Small intestine (tissue), 16 donors: ENCODE results near the gene OVCH1. TPM values are rescaled to one million over a fixed set of nuclear protein-coding genes. Genes with fewer than 3 reads are reported as not detected.
A peak's percentile ranks its signal among the peaks of the same experiment; 100 is the strongest.

ENCODE experiments used
- DNase-seq, 2 donors: peaks; one replicate each; pipeline versions ENCODE4 v3.0.0 to v3.0.0-alpha.2; 2013
- FAIRE-seq: peaks from 2 replicates; lab custom pipeline; 2012; peaks lifted over from hg19 to GRCh38; lab: Jason Lieb, UNC
- H3K27ac ChIP-seq, 3 donors: one replicate each; pipeline ENCODE4 v1.5.1; 2013; ENCODE audit warnings: low read length in 2 of 3, mild to moderate bottlenecking in 2 of 3, control low read depth in 1 of 3, inconsistent platforms in 1 of 3, low read depth in 1 of 3, moderate library complexity in 1 of 3
- H3K27me3 ChIP-seq, 3 donors: one replicate each; pipeline ENCODE4 v1.6.1; 2013; ENCODE audit warnings: low read length in 3 of 3, inconsistent platforms in 1 of 3; ENCODE audit not compliant: control insufficient read depth in 3 of 3, insufficient read depth in 3 of 3
- H3K36me3 ChIP-seq, 3 donors: one replicate each; pipeline ENCODE4 v1.6.1; 2013; ENCODE audit warnings: low read length in 3 of 3, inconsistent platforms in 1 of 3, low read depth in 1 of 3, mild to moderate bottlenecking in 1 of 3, moderate library complexity in 1 of 3; ENCODE audit not compliant: control insufficient read depth in 3 of 3, insufficient read depth in 2 of 3
- H3K4me1 ChIP-seq, 3 donors: one replicate each; pipeline ENCODE4 v1.6.1; 2013; ENCODE audit warnings: low read length in 2 of 3, inconsistent platforms in 1 of 3, low read depth in 1 of 3, mild to moderate bottlenecking in 1 of 3, moderate library complexity in 1 of 3; ENCODE audit not compliant: control insufficient read depth in 3 of 3, insufficient read depth in 2 of 3
- H3K4me3 ChIP-seq, 3 donors: one replicate each; pipeline ENCODE4 v1.5.1; 2013; ENCODE audit warnings: low read length in 3 of 3, control low read depth in 1 of 3, inconsistent platforms in 1 of 3, low read depth in 1 of 3, mild to moderate bottlenecking in 1 of 3, moderate library complexity in 1 of 3
- H3K9me3 ChIP-seq, 2 donors: one replicate each; pipeline ENCODE4 v1.6.1; 2013; ENCODE audit warnings: low read depth in 1 of 2, low read length in 1 of 2; ENCODE audit not compliant: control insufficient read depth in 2 of 2, insufficient read depth in 1 of 2
- WGBS, 3 donors: extraction: QIAGEN DNeasy Blood & Tissue Kit; methylation state at CpG; one replicate each; pipeline ENCODE4 v1.1.7; 2013; 5-methylcytosine and 5-hydroxymethylcytosine counted together
- long read RNA-seq, 10 donors: transcript quantifications; one replicate each; lab custom pipeline, GENCODE V29; 2026
- polyA plus RNA-seq, 4 donors: library from polyadenylated mRNA; stranded (reverse) in 3 of 4; unstranded in 1 of 4; fragments of 200-250 nt in 3 of 4; fragments of 120-200 nt in 1 of 4; gene quantifications; one replicate each; pipeline versions ENCODE4 v1.2.1 to v1.2.3, GENCODE V29; 2013
- donor health status: healthy with polysubstance abuse.
- donor health status: control.
- donor health status: control.
- donor health status: Bipolar disorder and iron deficiency.
- donor health status: healthy.

OVCH1 gene
- polyA plus RNA-seq = under 1 TPM in 2 of 4 donors, not detected in 2; 0.01 to 0.24 TPM
- long read RNA-seq, donor 1 = 0 reads
- long read RNA-seq, donor 2 = 0 reads
- long read RNA-seq, donor 3 = 0 reads
- long read RNA-seq, donor 4 = 0 reads
- long read RNA-seq, donor 5 = 0 reads
- long read RNA-seq, donor 6 = 0 reads
- long read RNA-seq, donor 7 = 0 reads
- long read RNA-seq, donor 8 = 0 reads
- long read RNA-seq, donor 9 = 0 reads
- long read RNA-seq, donor 10 = 0 reads

DNA sequence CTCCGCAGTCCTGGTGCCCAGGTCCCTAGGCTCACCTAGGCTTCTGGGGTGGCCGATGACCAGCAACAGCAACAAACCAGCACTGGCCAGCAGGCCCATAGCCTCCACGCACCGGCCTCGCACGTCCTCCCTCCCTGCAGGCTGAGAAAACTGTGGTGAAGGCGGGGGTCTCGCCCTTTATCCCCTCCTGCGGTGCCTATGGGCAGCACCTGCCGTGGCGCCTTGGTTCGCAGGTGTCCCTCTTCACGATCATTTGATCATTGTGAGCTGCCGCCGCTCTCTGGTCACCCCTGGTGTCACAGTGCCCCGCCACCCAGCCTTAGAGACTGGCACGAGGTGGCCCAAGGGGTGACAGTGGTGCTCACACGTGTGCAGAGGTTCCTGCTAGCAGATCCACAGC is at the start of gene OVCH1:
TSS of gene OVCH1 (minus strand) at position 99 of the 400 bp plus-strand sequence. CDS start at position 99, 0 bp downstream.
- DNase-seq = no peak
- WGBS, 3 donors = 92 to 96% (median 95%) methylated on average over 18 of the region's 18 CpGs
- Histone ChIP-seq H3K9me3 (no peaks in the 10 kb centered on the region), H3K27ac (no peak within 1 kb of the TSS), H3K36me3 (no peaks in the 10 kb centered on the region), H3K27me3 (peaks cover 0 to 2% (median 0%) of the 10 kb centered on the region in 3 donors), H3K4me1 (no peaks in the 10 kb centered on the region), H3K4me3 (no peak within 1 kb of the TSS)
- FAIRE-seq = no peak

GRCh38 chr12:29547151-29547632 is 49.7 kb upstream of the OVCH1 start:
- no peak for FAIRE-seq
- H3K36me3 ChIP-seq = no peaks in the 10 kb centered on the region
- no peaks in the 10 kb centered on the region for H3K9me3 ChIP-seq
- DNase-seq = no peak
- H3K27ac ChIP-seq = no peak overlapping the region
- no peak overlapping the region for H3K4me3 ChIP-seq
- no peaks in the 10 kb centered on the region for H3K27me3 ChIP-seq
- H3K4me1 ChIP-seq = no peaks in the 10 kb centered on the region
- WGBS, 3 donors = 42 to 59% (median 44%) methylated on average over 4 of the region's 4 CpGs

DNA sequence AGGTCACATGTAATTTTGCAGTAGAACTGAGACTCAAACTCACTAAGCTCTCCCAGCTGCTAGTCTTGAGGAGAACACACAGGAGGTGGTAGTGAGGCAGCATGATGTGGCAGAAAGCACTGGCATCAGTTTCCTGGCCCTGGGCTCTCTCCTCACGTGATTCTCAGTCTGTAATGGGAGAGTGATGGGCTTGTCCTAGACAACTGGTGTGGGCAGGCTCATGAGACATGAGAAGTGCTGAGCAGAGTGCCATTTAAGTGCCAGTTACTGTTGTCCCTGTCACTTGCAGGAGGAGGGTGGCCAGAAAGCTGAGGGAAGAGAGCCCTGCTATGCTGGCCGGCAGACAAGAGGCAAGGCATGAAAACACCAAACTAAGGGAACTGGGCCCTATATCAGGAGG is 48.5 kb upstream of the OVCH1 start:
- DNase-seq = no peak
- 70 to 93% (median 78%) methylated on average over 2 of the region's 2 CpGs for WGBS, 3 donors
- FAIRE-seq = no peak
- Histone ChIP-seq H3K36me3 (no peaks in the 10 kb centered on the region), H3K4me3 (no peak overlapping the region), H3K27me3 (no peaks in the 10 kb centered on the region), H3K4me1 (no peaks in the 10 kb centered on the region), H3K9me3 (no peaks in the 10 kb centered on the region), H3K27ac (peak overlapping the region in 1 of 3 donors; percentile 50)

- 85 to 87% (median 85%) methylated on average over 4 of the region's 4 CpGs for WGBS, 3 donors
- H3K36me3 ChIP-seq = no peaks in the 10 kb centered on the region
- no peak overlapping the region for H3K27ac ChIP-seq
- no peak for DNase-seq
- no peak for FAIRE-seq
- H3K4me1 ChIP-seq = no peaks in the 10 kb centered on the region
- no peaks in the 10 kb centered on the region for H3K9me3 ChIP-seq
- H3K4me3 ChIP-seq = no peak overlapping the region
- H3K27me3 ChIP-seq = no peaks in the 10 kb centered on the region
These were observed 47.6 kb upstream of the OVCH1 start for GRCh38 chr12:29545102-29545467.

DNA sequence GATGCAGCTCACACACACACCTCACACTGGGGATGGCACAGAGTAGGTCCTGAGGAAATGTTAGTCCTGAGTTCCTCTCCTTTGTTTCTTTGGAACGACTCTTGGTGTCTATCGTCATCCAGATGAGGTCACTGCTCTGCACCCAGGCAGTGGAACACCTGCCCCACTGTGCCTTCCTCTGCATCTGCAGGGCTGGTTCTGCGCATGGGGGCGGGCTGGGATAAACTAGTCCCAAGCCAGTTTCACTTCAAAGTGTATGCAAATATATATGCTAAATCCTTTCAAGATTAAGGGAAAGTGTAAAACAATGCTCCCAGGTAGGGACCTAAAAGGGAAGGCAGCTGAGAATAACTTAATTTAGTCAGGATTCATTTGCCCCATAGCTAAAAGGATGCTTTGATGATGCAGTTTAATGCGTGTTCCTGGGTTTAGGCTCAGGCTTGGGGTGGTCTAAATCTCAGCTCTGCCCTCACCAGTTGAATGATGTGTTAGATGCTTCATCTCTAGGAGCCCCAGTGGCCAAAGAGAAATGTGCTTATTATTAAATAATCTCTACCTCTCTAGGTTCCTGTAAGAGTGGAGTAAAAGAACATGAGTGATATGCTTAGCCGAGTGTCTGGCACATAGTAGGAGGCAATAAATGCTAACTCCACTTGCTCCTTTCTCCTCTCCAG is 47.1 kb upstream of the OVCH1 start:
- no peak for DNase-seq
- Histone ChIP-seq H3K36me3 (no peaks in the 10 kb centered on the region), H3K4me1 (no peaks in the 10 kb centered on the region), H3K27ac (no peak overlapping the region), H3K9me3 (no peaks in the 10 kb centered on the region), H3K4me3 (no peak overlapping the region), H3K27me3 (no peaks in the 10 kb centered on the region)
- 74 to 78% (median 75%) methylated on average over 6 of the region's 6 CpGs for WGBS, 3 donors
- FAIRE-seq = no peak

- Histone ChIP-seq H3K9me3 (no peaks in the 10 kb centered on the region), H3K36me3 (no peaks in the 10 kb centered on the region), H3K27ac (peak overlapping the region in 1 of 3 donors; percentile 64), H3K4me3 (no peak overlapping the region), H3K27me3 (no peaks in the 10 kb centered on the region), H3K4me1 (no peaks in the 10 kb centered on the region)
- DNase-seq = no peak
- 59 to 72% (median 71%) methylated on average over 4 of the region's 4 CpGs for WGBS, 3 donors
- FAIRE-seq = no peak
These were observed 45.5 kb upstream of the OVCH1 start for GRCh38 chr12:29543036-29543435.

- Histone ChIP-seq H3K36me3 (no peaks in the 10 kb centered on the region), H3K27me3 (no peaks in the 10 kb centered on the region), H3K9me3 (no peaks in the 10 kb centered on the region), H3K4me1 (no peaks in the 10 kb centered on the region), H3K27ac (no peak overlapping the region), H3K4me3 (no peak overlapping the region)
- WGBS, 3 donors = 67 to 76% (median 73%) methylated on average over 2 of the region's 2 CpGs
- DNase-seq (no peak), FAIRE-seq (no peak)
These were observed 39.8 kb upstream of the OVCH1 start for GRCh38 chr12:29537298-29537697.

DNA sequence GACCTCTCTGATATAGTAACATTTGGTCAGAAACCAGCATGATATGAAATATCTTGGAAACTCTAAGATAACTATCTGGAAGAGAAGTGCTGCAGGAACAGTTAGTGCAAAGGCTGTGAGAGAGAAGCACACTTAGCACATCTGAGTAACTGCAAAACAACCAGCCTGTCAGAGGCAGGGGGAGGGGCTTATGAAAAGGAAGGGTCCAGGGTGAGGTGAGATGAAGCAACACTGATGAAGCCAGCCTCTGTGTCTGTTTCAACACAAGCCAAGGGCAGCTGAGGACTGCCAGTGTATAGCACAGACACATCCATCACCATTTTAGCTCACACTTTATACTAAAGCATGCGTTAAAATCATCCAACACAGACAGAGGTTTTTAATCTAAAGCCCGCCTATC is 37.4 kb upstream of the OVCH1 start:
- Histone ChIP-seq H3K4me3 (no peak overlapping the region), H3K4me1 (no peaks in the 10 kb centered on the region), H3K36me3 (no peaks in the 10 kb centered on the region), H3K9me3 (peaks cover 0 to 2% of the 10 kb centered on the region in 2 donors), H3K27me3 (no peaks in the 10 kb centered on the region), H3K27ac (no peak overlapping the region)
- WGBS, 3 donors = 84 to 87% (median 86%) methylated on average over 2 of the region's 2 CpGs
- DNase-seq (no peak), FAIRE-seq (no peak)
